Measurements from ENCODE around the gene JSRP1. TPM values are rescaled to one million over a fixed set of nuclear protein-coding genes. Genes with fewer than 3 reads are reported as not detected.
"Not testable (repeated sequence)": the region's sequence is repeated elsewhere in the genome, so short reads cannot be mapped to it uniquely, and the experiment has no call there.

Gene JSRP1
- total RNA-seq, 1 donor, result 0.27 TPM

- H3K4me3 ChIP-seq (ENCODE audit: low read depth, low read length), result no peak overlapping the region
- DNase-seq (ENCODE audit: low read depth), result no peak
- TF ChIP-seq CTCF (IDR thresholded peaks at IDR 0.05; ENCODE audit: insufficient read depth, low read length), result no peak
These were observed 31.5 kb upstream of the JSRP1 start for GRCh38 chr19:2287585-2288337.

GRCh38 chr19:2286402-2287140 is 30.4 kb upstream of the JSRP1 start:
- no peak for DNase-seq (ENCODE audit: low read depth)
- no peak for TF ChIP-seq CTCF (IDR thresholded peaks at IDR 0.05; ENCODE audit: insufficient read depth, low read length)
- no peak overlapping the region for H3K4me3 ChIP-seq (ENCODE audit: low read depth, low read length)

- no peak for TF ChIP-seq CTCF (IDR thresholded peaks at IDR 0.05; ENCODE audit: insufficient read depth, low read length)
- no peak for DNase-seq (ENCODE audit: low read depth)
- H3K4me3 ChIP-seq (ENCODE audit: low read depth, low read length), result no peak overlapping the region
These were observed 27.8 kb upstream of the JSRP1 start for GRCh38 chr19:2283835-2284507.

GRCh38 chr19:2282862-2283237 is 26.6 kb upstream of the JSRP1 start:
- H3K4me3 ChIP-seq (ENCODE audit: low read depth, low read length), result no peak overlapping the region
- no peak for TF ChIP-seq CTCF (IDR thresholded peaks at IDR 0.05; ENCODE audit: insufficient read depth, low read length)
- DNase-seq (ENCODE audit: low read depth), result no peak

- peak within 1 kb of the TSS; percentile 17 for H3K4me3 ChIP-seq (ENCODE audit: low read depth, low read length)
- no peak for DNase-seq (ENCODE audit: low read depth)
- TF ChIP-seq CTCF (IDR thresholded peaks at IDR 0.05; ENCODE audit: insufficient read depth, low read length), result no peak
These were observed 26.0 kb upstream of the JSRP1 start, which contains the start of gene PEAK3 for GRCh38 chr19:2282062-2282861. PEAK3 (minus strand) TSS chr19:2282175; CDS start chr19:2280931, 1,244 bp downstream.

- DNase-seq (ENCODE audit: low read depth); H3K4me3 ChIP-seq (ENCODE audit: low read depth, low read length): not testable (repeated sequence)
These were observed 25.2 kb upstream of the JSRP1 start for GRCh38 chr19:2281265-2282061.
